GM12892 (cell line): ENCODE data around the gene VWA2.

ENCODE experiments used
- DNase-seq: peaks from one replicate; pipeline ENCODE4 v3.0.0; 2011; ENCODE audit not compliant: insufficient read length
- FAIRE-seq: peaks from 2 replicates; lab custom pipeline; 2011; peaks lifted over from hg19 to GRCh38; lab: Jason Lieb, UNC
- POLR2A ChIP-seq: IDR thresholded peaks from 2 replicates; pipeline ENCODE4 v1.6.1; 2011; ENCODE audit warnings: low read depth, low read length, control low read depth
- POLR2AphosphoS5 ChIP-seq: IDR thresholded peaks from 2 replicates; pipeline ENCODE4 v1.6.1; 2011; ENCODE audit warnings: low read depth, low read length, control low read depth
- TAF1 ChIP-seq: IDR thresholded peaks from 2 replicates; pipeline ENCODE4 v1.6.1; 2011; ENCODE audit warnings: low read depth, mild to moderate bottlenecking, control low read depth, low read length, borderline replicate concordance

The VWA2 gene

DNA sequence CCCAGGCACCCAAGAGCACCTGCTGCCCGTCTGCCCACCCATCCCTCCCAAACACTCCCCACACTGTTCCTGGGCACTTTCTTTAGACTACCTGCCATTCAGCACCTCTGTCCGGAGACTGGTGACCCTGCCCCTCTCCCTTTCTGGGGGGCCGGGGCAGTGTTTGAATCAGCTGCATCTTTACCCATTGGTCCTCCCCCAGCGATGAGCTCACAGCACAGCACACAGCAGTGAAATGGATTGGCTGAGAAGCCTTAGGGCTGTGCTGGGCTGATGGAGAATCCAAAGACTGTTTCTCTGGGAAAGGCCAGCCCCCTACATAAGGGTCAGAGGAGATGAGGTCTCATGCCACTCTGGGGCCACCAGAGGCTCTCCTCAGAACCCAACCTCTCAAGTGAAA is 40.2 kb downstream of the VWA2 start:
- DNase-seq: no peak
- TF ChIP-seq POLR2AphosphoS5 (no peak), POLR2A (no peak), TAF1 (no peak)
- FAIRE-seq: no peak

DNA sequence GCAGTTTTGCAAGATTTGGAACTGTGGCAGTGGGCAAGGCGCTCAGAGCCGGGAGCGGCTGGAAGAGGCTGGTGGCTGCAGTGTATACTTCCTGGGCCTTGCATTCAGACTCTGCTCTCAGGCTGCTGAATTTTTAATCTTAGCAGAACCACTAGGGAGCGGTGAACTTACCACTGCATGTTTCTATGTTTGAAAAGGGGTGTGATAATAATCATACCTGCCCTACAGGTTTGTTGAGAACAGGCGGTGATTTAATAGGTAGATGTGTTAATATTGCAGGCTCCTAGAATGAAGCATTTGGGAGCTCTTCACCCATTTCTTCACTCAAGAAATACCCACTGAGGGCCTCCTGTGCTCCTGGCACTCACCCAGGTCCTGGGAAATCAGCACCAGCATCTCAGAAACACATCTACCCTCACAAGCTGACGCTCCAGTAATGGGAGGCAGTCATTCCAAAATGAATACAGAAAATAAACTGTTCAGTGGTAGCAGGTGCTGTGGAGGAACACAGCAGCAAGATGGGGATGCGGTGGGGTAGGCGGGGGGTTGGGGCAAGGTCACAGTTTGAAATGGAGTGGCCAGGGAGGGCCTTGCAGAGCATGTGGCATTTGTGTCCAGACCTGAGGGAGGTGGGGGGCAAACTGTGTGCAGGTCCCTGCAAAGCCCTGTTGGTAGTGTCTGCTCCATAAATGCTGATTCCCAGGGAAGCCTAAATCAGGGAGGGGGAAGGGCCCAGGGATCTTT is 41.0 kb downstream of the VWA2 start:
- FAIRE-seq: no peak
- TF ChIP-seq TAF1 (no peak), POLR2AphosphoS5 (no peak), POLR2A (no peak)

DNA sequence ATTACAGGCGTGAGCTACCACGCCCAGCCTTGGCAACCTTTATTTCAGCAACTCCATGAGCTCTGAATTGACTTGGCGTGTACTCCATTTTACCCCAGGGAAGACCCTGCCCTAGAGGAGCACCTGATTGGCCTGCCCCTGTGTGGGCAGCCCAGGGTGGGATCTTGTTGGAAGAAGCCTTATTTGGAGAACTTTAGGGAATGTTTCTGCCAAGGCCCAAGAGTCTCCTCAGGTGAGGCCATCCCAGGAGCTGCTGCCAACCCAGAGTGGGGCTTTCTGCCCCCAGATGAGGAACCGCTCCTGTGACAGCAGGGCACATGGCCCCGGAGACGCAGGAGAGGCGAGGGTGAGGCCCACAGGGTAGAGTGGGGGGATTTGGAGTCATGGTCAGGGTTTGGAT is 42.0 kb downstream of the VWA2 start:
- TF ChIP-seq POLR2AphosphoS5 (no peak), TAF1 (no peak), POLR2A (no peak)
- DNase-seq (no peak), FAIRE-seq (no peak)

More for the DNA sequence above, 41.0 kb downstream of the VWA2 start:
- DNase-seq: no peak

DNA sequence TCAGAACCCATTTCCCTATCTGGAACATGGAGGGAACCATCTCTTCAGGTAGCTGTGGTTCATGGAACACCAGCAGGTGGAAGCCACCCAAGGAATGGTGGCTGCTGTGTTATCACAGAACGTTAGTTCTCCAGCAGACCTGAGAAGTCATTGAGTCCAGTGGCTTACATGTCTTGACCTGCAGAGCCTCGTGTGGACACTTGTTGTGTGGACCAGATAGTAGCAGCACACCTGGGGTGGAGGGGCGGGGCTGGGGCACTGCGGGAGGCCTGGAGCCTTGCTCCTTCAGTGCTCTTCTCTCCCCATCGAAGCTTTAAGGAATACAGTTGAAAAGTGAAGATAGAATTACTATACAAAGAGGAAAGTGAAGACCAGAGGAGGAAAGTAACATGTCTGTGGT is 42.4 kb downstream of the VWA2 start:
- TF ChIP-seq POLR2A (no peak), TAF1 (no peak), POLR2AphosphoS5 (no peak)
- FAIRE-seq (no peak), DNase-seq (no peak)

DNA sequence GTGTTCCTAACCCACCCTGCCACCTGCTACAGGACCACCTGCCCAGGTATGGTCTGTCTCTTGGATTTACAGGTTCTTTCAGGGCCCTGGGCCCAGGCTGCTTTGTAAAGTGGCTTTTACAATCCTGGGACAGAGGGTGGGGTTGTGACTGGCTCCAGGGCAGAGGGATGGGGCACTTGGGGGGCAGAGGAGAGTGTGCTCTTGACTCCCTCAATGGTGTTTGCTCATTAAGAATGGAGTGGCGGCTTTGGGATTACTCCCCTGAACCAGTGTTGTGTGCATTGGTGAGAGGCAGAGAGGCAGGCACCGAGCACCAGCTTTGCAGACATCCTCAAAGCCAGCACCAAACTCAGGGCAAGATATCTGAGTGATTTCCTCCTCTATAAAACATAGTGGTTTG is 43.5 kb downstream of the VWA2 start:
- TF ChIP-seq TAF1 (no peak), POLR2AphosphoS5 (no peak)
- FAIRE-seq: no peak
- DNase-seq: no peak

DNA sequence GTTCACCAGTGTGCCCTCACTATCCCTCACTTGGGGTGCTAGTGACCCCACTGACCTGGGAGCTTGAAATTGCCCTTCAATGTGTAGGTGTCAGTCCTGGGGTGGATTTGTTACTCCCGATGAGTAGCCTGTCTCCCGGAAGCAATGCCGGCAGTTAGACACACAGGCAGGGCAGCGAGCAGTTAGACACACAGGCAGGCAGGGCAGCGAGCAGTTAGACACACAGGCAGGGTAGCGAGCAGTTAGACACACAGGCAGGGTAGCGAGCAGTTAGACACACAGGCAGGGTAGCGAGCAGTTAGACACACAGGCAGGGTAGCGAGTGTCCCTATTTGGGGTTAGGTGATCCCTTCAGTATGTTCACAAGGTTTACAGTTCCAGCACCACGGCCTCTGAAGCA is 44.0 kb downstream of the VWA2 start:
- FAIRE-seq (no peak), DNase-seq (no peak)
- no peak for TF ChIP-seq POLR2A
- TF ChIP-seq TAF1: no peak
- no peak for TF ChIP-seq POLR2AphosphoS5

DNA sequence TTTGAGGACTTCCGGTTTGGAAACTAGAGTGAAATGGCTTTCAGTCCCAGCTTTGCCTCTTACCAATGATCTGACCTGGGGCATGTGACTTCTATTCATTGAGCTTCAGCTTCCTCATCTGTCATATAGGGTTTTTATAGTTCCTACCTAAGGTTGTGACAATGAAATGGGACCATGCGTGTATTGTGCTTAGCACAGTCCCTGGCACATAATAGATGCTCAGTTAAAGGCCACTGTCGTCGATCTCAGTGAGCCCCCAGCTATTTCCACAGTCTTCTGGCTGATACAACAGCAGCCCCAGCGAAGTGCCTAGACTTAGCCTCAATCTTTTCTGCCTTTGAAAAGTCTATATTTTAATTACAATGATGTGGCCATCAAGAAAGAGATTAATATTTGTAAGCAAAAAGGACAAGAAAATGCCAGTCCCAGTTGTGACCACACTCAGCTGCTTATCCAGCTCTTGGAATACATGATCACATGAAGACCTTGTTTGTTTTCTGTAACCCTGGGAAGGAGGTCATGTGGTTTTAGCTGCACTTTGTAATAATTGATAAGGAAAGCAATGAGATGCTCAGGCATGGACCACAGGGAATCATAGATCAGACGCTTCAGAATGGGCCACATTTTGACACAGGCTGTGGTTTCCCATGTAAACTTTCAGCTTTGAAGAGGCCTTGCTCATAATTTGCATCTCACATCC is 44.6 kb downstream of the VWA2 start:
- TF ChIP-seq TAF1: no peak
- TF ChIP-seq POLR2AphosphoS5: no peak
- no peak for TF ChIP-seq POLR2A
- no peak for FAIRE-seq
- DNase-seq: no peak

DNA sequence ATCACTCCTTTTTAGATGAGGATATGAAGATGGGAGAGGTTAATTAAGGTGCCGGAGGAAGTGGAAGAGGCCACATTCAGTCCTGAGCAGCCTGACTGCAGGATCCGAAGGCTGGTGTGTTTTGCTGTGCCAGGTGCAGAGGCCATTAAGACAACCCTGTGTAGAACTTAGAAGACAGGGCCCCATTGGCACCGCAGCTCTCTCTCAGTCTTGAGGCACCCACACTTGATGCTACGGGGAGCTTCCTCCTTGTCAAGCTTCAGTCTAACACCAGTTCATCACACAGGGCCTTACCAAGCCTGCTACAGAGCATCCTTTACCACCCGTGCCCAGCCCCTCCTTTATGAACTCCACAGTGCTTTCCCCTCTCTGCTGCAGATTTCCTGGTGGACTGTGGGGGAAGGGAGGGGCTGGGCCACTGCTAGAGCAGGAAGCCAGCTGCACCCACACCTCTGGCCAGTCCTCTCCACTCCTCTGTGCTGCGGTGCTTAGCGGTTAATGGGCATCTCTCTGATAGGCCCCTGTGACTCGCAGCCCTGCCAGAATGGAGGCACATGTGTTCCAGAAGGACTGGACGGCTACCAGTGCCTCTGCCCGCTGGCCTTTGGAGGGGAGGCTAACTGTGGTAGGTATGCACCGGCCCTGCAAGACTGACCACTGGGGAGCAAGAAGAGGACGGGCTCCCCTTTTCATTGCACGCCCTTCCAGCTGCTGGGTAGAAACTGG is 45.5 kb downstream of the VWA2 start:
- no peak for TF ChIP-seq POLR2A
- TF ChIP-seq POLR2AphosphoS5: no peak
- TF ChIP-seq TAF1: no peak
- DNase-seq (no peak), FAIRE-seq (no peak)

DNA sequence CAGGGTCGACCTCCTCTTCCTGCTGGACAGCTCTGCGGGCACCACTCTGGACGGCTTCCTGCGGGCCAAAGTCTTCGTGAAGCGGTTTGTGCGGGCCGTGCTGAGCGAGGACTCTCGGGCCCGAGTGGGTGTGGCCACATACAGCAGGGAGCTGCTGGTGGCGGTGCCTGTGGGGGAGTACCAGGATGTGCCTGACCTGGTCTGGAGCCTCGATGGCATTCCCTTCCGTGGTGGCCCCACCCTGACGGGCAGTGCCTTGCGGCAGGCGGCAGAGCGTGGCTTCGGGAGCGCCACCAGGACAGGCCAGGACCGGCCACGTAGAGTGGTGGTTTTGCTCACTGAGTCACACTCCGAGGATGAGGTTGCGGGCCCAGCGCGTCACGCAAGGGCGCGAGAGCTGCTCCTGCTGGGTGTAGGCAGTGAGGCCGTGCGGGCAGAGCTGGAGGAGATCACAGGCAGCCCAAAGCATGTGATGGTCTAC is 46.9 kb downstream of the VWA2 start:
- no peak for FAIRE-seq
- TF ChIP-seq TAF1 (no peak), POLR2A (no peak), POLR2AphosphoS5 (no peak)
- no peak for DNase-seq

DNA sequence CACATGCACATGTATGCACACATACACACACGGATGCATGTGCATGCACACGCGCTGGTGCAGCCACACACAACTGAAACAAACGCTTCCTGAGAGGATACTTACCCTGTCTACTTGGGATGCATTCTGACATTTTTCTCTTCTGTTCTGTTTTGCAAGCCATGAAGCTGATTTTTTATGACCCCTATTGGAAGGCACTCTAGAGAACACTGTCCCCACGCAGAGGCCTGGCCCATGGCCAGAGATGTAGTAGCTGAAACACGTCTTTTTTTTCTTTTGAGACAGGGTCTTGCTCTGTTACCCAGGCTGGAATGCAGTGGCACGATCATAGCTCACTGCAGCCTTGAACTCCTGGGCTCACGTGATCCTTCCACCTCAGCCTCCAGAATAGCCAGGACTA is 47.9 kb downstream of the VWA2 start:
- FAIRE-seq (no peak), DNase-seq (no peak)
- TF ChIP-seq TAF1 (no peak), POLR2AphosphoS5 (no peak), POLR2A (no peak)

DNA sequence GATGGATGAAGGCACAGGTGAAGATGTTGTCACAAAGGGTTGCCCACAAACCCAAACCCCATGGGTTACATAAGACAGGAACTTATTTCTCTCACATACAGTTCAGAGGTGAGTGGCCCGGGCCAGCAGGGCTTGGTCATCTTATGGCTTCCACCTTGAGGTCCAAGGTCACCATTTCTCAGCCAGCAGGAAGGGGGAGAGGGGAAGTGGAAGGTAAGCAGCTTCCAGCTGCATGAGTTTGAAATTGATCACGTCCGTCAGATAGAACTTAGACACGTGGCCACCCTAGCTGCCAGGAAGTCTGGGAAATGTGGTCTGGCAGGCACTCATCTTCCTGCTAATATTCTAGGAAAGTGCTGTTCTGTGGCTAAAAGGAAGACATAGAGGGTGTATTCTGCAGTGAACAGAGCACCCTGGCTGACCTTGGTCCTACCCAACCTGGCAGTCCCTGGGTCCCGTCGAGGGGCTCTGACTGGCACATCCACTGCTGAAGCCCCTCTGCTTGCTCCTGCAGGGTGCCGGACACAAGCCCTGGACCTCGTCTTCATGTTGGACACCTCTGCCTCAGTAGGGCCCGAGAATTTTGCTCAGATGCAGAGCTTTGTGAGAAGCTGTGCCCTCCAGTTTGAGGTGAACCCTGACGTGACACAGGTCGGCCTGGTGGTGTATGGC is 49.5 kb downstream of the VWA2 start:
- TF ChIP-seq POLR2A (no peak), POLR2AphosphoS5 (no peak), TAF1 (no peak)
- no peak for DNase-seq
- FAIRE-seq: no peak

DNA sequence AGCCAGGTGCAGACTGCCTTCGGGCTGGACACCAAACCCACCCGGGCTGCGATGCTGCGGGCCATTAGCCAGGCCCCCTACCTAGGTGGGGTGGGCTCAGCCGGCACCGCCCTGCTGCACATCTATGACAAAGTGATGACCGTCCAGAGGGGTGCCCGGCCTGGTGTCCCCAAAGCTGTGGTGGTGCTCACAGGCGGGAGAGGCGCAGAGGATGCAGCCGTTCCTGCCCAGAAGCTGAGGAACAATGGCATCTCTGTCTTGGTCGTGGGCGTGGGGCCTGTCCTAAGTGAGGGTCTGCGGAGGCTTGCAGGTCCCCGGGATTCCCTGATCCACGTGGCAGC is 50.0 kb downstream of the VWA2 start:
- DNase-seq: no peak
- TF ChIP-seq TAF1 (no peak), POLR2A (no peak), POLR2AphosphoS5 (no peak)
- FAIRE-seq: no peak

DNA sequence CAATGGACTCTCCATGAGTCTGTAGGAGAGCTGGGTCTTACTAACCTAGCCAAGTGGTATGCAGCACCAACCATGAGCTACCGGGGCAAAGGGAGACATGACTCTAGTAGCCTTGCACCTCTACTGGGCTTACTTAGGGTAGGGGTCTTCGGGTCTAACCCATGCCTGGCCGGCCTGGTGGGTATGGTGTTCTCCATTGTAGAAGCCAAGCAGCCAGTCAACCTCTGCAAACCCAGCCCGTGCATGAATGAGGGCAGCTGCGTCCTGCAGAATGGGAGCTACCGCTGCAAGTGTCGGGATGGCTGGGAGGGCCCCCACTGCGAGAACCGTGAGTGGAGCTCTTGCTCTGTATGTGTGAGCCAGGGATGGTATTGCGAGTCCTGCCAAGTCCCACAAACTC is 51.0 kb downstream of the VWA2 start:
- no peak for FAIRE-seq
- DNase-seq: no peak
- TF ChIP-seq TAF1 (no peak), POLR2AphosphoS5 (no peak), POLR2A (no peak)

DNA sequence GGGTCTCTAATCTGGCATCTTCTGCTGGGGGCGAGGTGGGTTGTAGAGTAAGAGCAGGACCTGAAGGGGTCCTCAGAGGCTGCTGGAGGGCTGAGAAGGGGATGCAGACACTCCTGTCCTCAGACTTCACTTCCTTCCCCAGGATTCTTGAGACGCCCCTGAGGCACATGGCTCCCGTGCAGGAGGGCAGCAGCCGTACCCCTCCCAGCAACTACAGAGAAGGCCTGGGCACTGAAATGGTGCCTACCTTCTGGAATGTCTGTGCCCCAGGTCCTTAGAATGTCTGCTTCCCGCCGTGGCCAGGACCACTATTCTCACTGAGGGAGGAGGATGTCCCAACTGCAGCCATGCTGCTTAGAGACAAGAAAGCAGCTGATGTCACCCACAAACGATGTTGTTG is 52.0 kb downstream of the VWA2 start:
- DNase-seq (no peak), FAIRE-seq (no peak)
- no peak for TF ChIP-seq POLR2AphosphoS5
- no peak for TF ChIP-seq POLR2A
- TF ChIP-seq TAF1: no peak
